H1 (cell line): ENCODE data around the gene SPTAN1. TPM values are rescaled to one million over a fixed set of nuclear protein-coding genes. Genes with fewer than 3 reads are reported as not detected.

Experiments used
- BACH1 ChIP-seq: IDR thresholded peaks from 2 replicates; pipeline ENCODE4 v1.6.1; 2012; ENCODE audit warnings: low read length, improper control_type of control experiment
- HDAC2 ChIP-seq, 2 experiments: fragments of 300-600 bp in 1 of 2; sonication (generic) in 1 of 2; IDR thresholded peaks; 2 replicates each; pipeline ENCODE4 v1.6.1; 2011 to 2012; ENCODE audit warnings: low read depth in 2 of 2, low read length in 2 of 2, mild to moderate bottlenecking in 2 of 2, moderate library complexity in 2 of 2, borderline replicate concordance in 1 of 2, inconsistent platforms in 1 of 2
- KDM1A ChIP-seq: fragments of 200-600, 300-600 bp; sonication (generic); IDR thresholded peaks from 2 replicates; pipeline ENCODE4 v1.7.1; 2016; ENCODE audit warnings: mild to moderate bottlenecking, low read length, borderline replicate concordance
- KDM4A ChIP-seq: IDR thresholded peaks from one replicate; pipeline ENCODE4 v1.7.1; 2012; ENCODE audit warnings: low read depth, mild to moderate bottlenecking, moderate library complexity, low read length, inconsistent platforms; ENCODE audit not compliant: severe bottlenecking
- MAFK ChIP-seq: IDR thresholded peaks from 2 replicates; pipeline ENCODE4 v1.6.1; 2012; ENCODE audit warnings: low read depth, mild to moderate bottlenecking, improper control_type of control experiment, low read length
- NRF1 ChIP-seq: IDR thresholded peaks from 2 replicates; pipeline ENCODE4 v1.6.1; 2011; ENCODE audit warnings: mild to moderate bottlenecking, low read depth, low read length, improper control_type of control experiment
- PHF8 ChIP-seq: fragments of 200-600 bp; sonication (generic); conservative IDR thresholded peaks from 2 replicates; pipeline ENCODE4 v1.7.1; 2012; ENCODE audit warnings: low read depth, mild to moderate bottlenecking, inconsistent platforms, low read length, moderate library complexity
- POLR2A ChIP-seq, 2 experiments: IDR thresholded peaks; 1 replicate in 1 of 2; 2 replicates in 1 of 2; pipeline ENCODE4 v1.6.1; 2011; ENCODE audit warnings: low read depth in 2 of 2, low read length in 2 of 2, mild to moderate bottlenecking in 2 of 2; ENCODE audit errors: control extremely low read depth in 1 of 2
- POU5F1 ChIP-seq: IDR thresholded peaks from 2 replicates; pipeline ENCODE4 v1.6.1; 2011; ENCODE audit warnings: low read depth, mild to moderate bottlenecking, low read length, moderate library complexity
- RFX5 ChIP-seq: IDR thresholded peaks from 2 replicates; pipeline ENCODE4 v1.6.1; 2011; ENCODE audit warnings: low read depth, low read length, improper control_type of control experiment, borderline replicate concordance
- SAP30 ChIP-seq: fragments of 300-600 bp; sonication (generic); IDR thresholded peaks from 2 replicates; pipeline ENCODE4 v1.7.1; 2012; ENCODE audit warnings: low read length, moderate library complexity, mild to moderate bottlenecking, inconsistent platforms; ENCODE audit not compliant: insufficient read depth, insufficient replicate concordance
- SIN3A ChIP-seq, 2 experiments: IDR thresholded peaks in 1 of 2; conservative IDR thresholded peaks in 1 of 2; 2 replicates each; pipeline ENCODE4 v1.6.1; 2011 to 2012; ENCODE audit warnings: low read length in 2 of 2, improper control_type of control experiment in 1 of 2, low read depth in 1 of 2, mild to moderate bottlenecking in 1 of 2
- SIX5 ChIP-seq: IDR thresholded peaks from 2 replicates; pipeline ENCODE4 v1.6.1; 2011; ENCODE audit warnings: mild to moderate bottlenecking, low read depth, low read length
- TAF7 ChIP-seq: optimal IDR thresholded peaks from 2 replicates; pipeline ENCODE3; 2011; ENCODE audit warnings: low read depth, mild to moderate bottlenecking, inconsistent platforms, low read length, moderate library complexity, borderline replicate concordance
- ZNF274 ChIP-seq: IDR thresholded peaks from 2 replicates; pipeline ENCODE4 v1.7.0; 2012; ENCODE audit warnings: low read length, borderline replicate concordance; ENCODE audit errors: extremely low read depth
- polyA plus RNA-seq, 7 experiments: library from polyadenylated mRNA; depleted of rRNA in 3 of 7; stranded (reverse) in 5 of 7; unstranded in 2 of 7; fragments of >200 nt in 5 of 7; fragments of 200-250 nt in 2 of 7; gene quantifications; 1 replicate in 5 of 7; 2 replicates in 1 of 7; 4 replicates in 1 of 7; pipeline versions ENCODE4 v1.2.1 to v1.2.3, GENCODE V29; 2011 to 2013; ENCODE audit warnings: missing spikeins in 2 of 7, mixed read lengths in 2 of 7
- total RNA-seq: library from RNA; stranded (reverse); fragmentation: NEBNext Ultra II Directional; extraction: Animal tissue kit (Norgen Biotek cat#: 25700); gene quantifications from 2 replicates; pipeline ENCODE4 v1.2.1, GENCODE V29; 2021
- TF ChIP-seq, protein P1 (sequence below): IDR thresholded peaks from 2 replicates; pipeline ENCODE4 v1.6.1; 2012; ENCODE audit warnings: low read length, inconsistent platforms

The SPTAN1 gene
- total and polyA plus RNA-seq, 2 of the 8 experiments (the other 6 are each of a cell fraction or from before 2014, with no cell fraction given): 182 to 216 TPM

DNA sequence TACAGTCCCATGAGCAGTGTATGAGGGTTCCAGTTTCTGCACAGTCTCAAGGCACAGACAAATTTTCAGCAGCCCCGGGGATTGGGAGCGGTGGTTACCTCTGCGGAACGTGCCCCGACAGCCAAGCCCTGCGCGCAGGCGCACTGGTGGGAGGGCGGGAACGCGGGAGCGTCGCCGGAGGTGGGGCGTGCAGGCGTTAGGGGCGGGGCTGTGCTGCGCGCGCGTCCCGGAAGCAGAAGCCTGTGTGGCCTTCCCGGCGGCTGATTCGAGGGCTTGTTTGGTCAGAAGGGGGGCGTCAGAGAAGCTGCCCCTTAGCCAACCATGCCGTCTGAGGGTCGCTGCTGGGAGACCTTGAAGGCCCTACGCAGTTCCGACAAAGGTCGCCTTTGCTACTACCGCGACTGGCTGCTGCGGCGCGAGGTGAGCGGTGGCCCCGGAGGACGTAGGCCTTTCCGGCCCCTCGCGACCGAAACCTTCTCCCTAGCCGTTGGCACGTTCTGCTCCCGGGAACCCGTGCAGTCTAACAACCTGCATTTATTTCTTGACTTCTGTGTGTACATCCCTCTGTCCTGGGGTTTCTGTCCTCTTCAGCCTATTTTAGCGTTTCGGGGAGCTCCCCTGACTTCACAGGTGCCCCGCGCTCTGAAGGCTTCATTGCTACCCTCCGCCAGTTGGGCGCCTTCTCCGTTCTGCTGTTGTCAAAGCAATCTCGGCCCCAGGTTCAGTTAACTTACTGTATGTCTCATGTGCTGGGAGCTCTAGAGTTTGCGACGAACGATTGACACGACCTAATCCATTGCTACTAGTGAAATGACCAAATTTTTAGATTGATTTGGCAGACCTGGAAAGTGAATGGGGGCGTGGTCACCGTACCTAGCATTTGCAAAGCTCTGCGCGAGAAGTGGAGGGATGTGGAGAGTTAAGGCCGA lies 47.6 kb upstream of the SPTAN1 start, which contains the start of gene GLE1 (continued):
- TF ChIP-seq HDAC2 (IDR thresholded peaks at IDR 0.05; ENCODE audit: borderline replicate concordance in 1 of 2, low read depth in 2 of 2, low read length in 2 of 2) (peak in 1 of 2 experiments; percentile 52; a peak in 1 of 4 replicates), KDM1A (no peak), PHF8 (peak; percentile 64), POU5F1 (no peak), RFX5 (no peak), KDM4A (peak; percentile 76), NRF1 (peak; percentile 78), MAFK (no peak), POLR2A (IDR thresholded peaks at IDR 0.05; ENCODE audit: control extremely low read depth in 1 of 2, low read depth in 2 of 2, low read length in 2 of 2) (peak in 1 of 2 experiments; percentile 61; a peak in 2 of 3 replicates), BACH1 (0 out of 2 replicates have a peak, but pooled peaks have one; percentile 9), TAF7 (no peak), SIX5 (no peak), SAP30 (peak; percentile 83), SIN3A (conservative IDR thresholded peaks at IDR 0.05 in 1 of 2, IDR thresholded peaks at IDR 0.05 in 1 of 2; ENCODE audit: low read depth in 1 of 2, low read length in 2 of 2) (peak; percentile 83 to 89; a peak in 2 of 4 replicates), ZNF274 (no peak)
- TF ChIP-seq, protein P1, sequence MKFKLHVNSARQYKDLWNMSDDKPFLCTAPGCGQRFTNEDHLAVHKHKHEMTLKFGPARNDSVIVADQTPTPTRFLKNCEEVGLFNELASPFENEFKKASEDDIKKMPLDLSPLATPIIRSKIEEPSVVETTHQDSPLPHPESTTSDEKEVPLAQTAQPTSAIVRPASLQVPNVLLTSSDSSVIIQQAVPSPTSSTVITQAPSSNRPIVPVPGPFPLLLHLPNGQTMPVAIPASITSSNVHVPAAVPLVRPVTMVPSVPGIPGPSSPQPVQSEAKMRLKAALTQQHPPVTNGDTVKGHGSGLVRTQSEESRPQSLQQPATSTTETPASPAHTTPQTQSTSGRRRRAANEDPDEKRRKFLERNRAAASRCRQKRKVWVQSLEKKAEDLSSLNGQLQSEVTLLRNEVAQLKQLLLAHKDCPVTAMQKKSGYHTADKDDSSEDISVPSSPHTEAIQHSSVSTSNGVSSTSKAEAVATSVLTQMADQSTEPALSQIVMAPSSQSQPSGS: no peak
